IPS DF 6.9 (cell line): ENCODE measurements around the gene KLHL40.

Experiments used
- DNase-seq: peaks from one replicate; pipeline ENCODE4 v3.0.0-alpha.2; 2013; ENCODE audit warnings: low read depth, low spot score
- H3K27ac ChIP-seq: one replicate; pipeline ENCODE4 v1.5.1; 2013; ENCODE audit warnings: low read length, control low read depth
- H3K27me3 ChIP-seq: 2 replicates; pipeline ENCODE4 v1.6.1; 2013; ENCODE audit warnings: mild to moderate bottlenecking, low read length; ENCODE audit not compliant: control insufficient read depth, insufficient read depth
- H3K36me3 ChIP-seq: 2 replicates; pipeline ENCODE4 v1.6.1; 2013; ENCODE audit warnings: low read length; ENCODE audit not compliant: control insufficient read depth, insufficient read depth
- H3K4me1 ChIP-seq: 2 replicates; pipeline ENCODE4 v1.6.1; 2013; ENCODE audit warnings: low read length; ENCODE audit not compliant: control insufficient read depth, insufficient read depth
- H3K4me3 ChIP-seq: 2 replicates; pipeline ENCODE4 v1.5.1; 2013; ENCODE audit warnings: mild to moderate bottlenecking, low read length
- H3K9me3 ChIP-seq: 2 replicates; pipeline ENCODE4 v1.6.1; 2013; ENCODE audit warnings: low read length, inconsistent platforms; ENCODE audit not compliant: control insufficient read depth, insufficient read depth
- WGBS: extraction: QIAGEN DNeasy Blood & Tissue Kit; methylation state at CpG from one replicate; pipeline ENCODE4 v1.1.7; 2013; ENCODE audit warnings: mixed read lengths, missing lambda C conversion rate; ENCODE audit not compliant: insufficient read length, insufficient coverage; 5-methylcytosine and 5-hydroxymethylcytosine counted together

The KLHL40 gene

GRCh38 chr3:42682301-42683070 is 2.9 kb upstream of the KLHL40 start:
- no peak for DNase-seq
- WGBS: 100% methylated on average over 2 of the region's 12 CpGs
- Histone ChIP-seq H3K27me3 (no peaks in the 10 kb centered on the region), H3K4me3 (no peak overlapping the region), H3K27ac (no peak overlapping the region), H3K9me3 (no peaks in the 10 kb centered on the region), H3K4me1 (no peaks in the 10 kb centered on the region; the same call in 1 of the 2 replicates), H3K36me3 (no peaks in the 10 kb centered on the region)

GRCh38 chr3:42683875-42684598 is 1.3 kb upstream of the KLHL40 start:
- WGBS: no CpG with 5 or more reads among the region's 10 CpGs

GRCh38 chr3:42684632-42685362 is 540 bp upstream of the KLHL40 start:
- H3K9me3 ChIP-seq: no peaks in the 10 kb centered on the region
- no peak for DNase-seq
- no peaks in the 10 kb centered on the region for H3K27me3 ChIP-seq
- no peak overlapping the region for H3K4me3 ChIP-seq
- no CpG with 5 or more reads among the region's 7 CpGs for WGBS
- no peaks in the 10 kb centered on the region for H3K36me3 ChIP-seq
- no peak overlapping the region for H3K27ac ChIP-seq
- H3K4me1 ChIP-seq: no peaks in the 10 kb centered on the region; the same call in 1 of the 2 replicates

More at GRCh38 chr3:42683875-42684598, 1.3 kb upstream of the KLHL40 start:
- no peaks in the 10 kb centered on the region for H3K27me3 ChIP-seq
- H3K4me1 ChIP-seq: no peaks in the 10 kb centered on the region; the same call in 1 of the 2 replicates
- no peaks in the 10 kb centered on the region for H3K36me3 ChIP-seq
- H3K27ac ChIP-seq: no peak overlapping the region
- no peak for DNase-seq
- H3K9me3 ChIP-seq: no peaks in the 10 kb centered on the region
- no peak overlapping the region for H3K4me3 ChIP-seq

- Histone ChIP-seq H3K4me3 (no peak overlapping the region), H3K27me3 (no peaks in the 10 kb centered on the region), H3K9me3 (no peaks in the 10 kb centered on the region), H3K27ac (no peak overlapping the region), H3K36me3 (no peaks in the 10 kb centered on the region), H3K4me1 (no peaks in the 10 kb centered on the region; the same call in 1 of the 2 replicates)
- DNase-seq: no peak
- no CpG with 5 or more reads among the region's 80 CpGs for WGBS
Measured at GRCh38 chr3:42685891-42686820, 819 bp downstream of the KLHL40 start.

GRCh38 chr3:42686832-42687650 is 1.7 kb downstream of the KLHL40 start:
- H3K4me3 ChIP-seq: no peak overlapping the region
- H3K27me3 ChIP-seq: no peaks in the 10 kb centered on the region
- H3K4me1 ChIP-seq: no peaks in the 10 kb centered on the region; the same call in 1 of the 2 replicates
- H3K9me3 ChIP-seq: no peaks in the 10 kb centered on the region
- H3K27ac ChIP-seq: no peak overlapping the region
- no peak for DNase-seq
- no CpG with 5 or more reads among the region's 7 CpGs for WGBS
- no peaks in the 10 kb centered on the region for H3K36me3 ChIP-seq

- Histone ChIP-seq H3K9me3 (no peaks in the 10 kb centered on the region), H3K4me1 (no peaks in the 10 kb centered on the region; the same call in 1 of the 2 replicates), H3K4me3 (no peak overlapping the region), H3K27ac (no peak overlapping the region), H3K36me3 (no peaks in the 10 kb centered on the region), H3K27me3 (no peaks in the 10 kb centered on the region)
- no peak for DNase-seq
- no CpG with 5 or more reads among the region's 15 CpGs for WGBS
Measured at GRCh38 chr3:42688016-42688415, 2.7 kb downstream of the KLHL40 start.

- Histone ChIP-seq H3K4me1 (no peaks in the 10 kb centered on the region; the same call in 1 of the 2 replicates), H3K27me3 (no peaks in the 10 kb centered on the region), H3K36me3 (no peaks in the 10 kb centered on the region), H3K9me3 (no peaks in the 10 kb centered on the region), H3K27ac (no peak overlapping the region), H3K4me3 (no peak overlapping the region)
- no CpG with 5 or more reads among the region's 22 CpGs for WGBS
- DNase-seq: no peak
Measured at GRCh38 chr3:42688487-42689420, 3.4 kb downstream of the KLHL40 start.

- H3K9me3 ChIP-seq: no peaks in the 10 kb centered on the region
- no CpG with 5 or more reads among the region's 9 CpGs for WGBS
- no peaks in the 10 kb centered on the region for H3K36me3 ChIP-seq
- no peaks in the 10 kb centered on the region for H3K27me3 ChIP-seq
- H3K27ac ChIP-seq: no peak overlapping the region
- no peak overlapping the region for H3K4me3 ChIP-seq
- DNase-seq: no peak
- H3K4me1 ChIP-seq: no peaks in the 10 kb centered on the region; the same call in 1 of the 2 replicates
Measured at GRCh38 chr3:42689421-42690014, 4.2 kb downstream of the KLHL40 start.
